Activated gamma-delta T cell (primary cell): ENCODE measurements around the gene SMAD4.

Source experiments
- DNase-seq: peaks from one replicate; lab custom pipeline; 2025; lab: John Stamatoyannopoulos, UW

SMAD4 gene

GRCh38 chr18:51021226-51021965, 8.6 kb upstream of the SMAD4 start:
- DNase-seq = no peak

GRCh38 chr18:51025512-51025911, 4.5 kb upstream of the SMAD4 start:
- DNase-seq = no peak

- DNase-seq = no peak
These were observed 1.7 kb upstream of the SMAD4 start for GRCh38 chr18:51028201-51028805.

GRCh38 chr18:51029378-51029693, 677 bp upstream of the SMAD4 start:
- DNase-seq = no peak

GRCh38 chr18:51030537-51031258, 685 bp downstream of the SMAD4 start:
- DNase-seq = peak; percentile 64

GRCh38 chr18:51032193-51032592, 2.2 kb downstream of the SMAD4 start:
- DNase-seq = no peak

GRCh38 chr18:51037230-51037629, 7.2 kb downstream of the SMAD4 start:
- no peak for DNase-seq

GRCh38 chr18:51038110-51038509, 8.1 kb downstream of the SMAD4 start:
- DNase-seq = no peak

- DNase-seq = no peak
These were observed 9.4 kb downstream of the SMAD4 start for GRCh38 chr18:51039138-51040112.

GRCh38 chr18:51041677-51042352, 11.8 kb downstream of the SMAD4 start:
- DNase-seq = no peak

- DNase-seq = no peak
These were observed 15.0 kb downstream of the SMAD4 start for GRCh38 chr18:51044928-51045585.

GRCh38 chr18:51048190-51048589, 18.2 kb downstream of the SMAD4 start:
- no peak for DNase-seq

- DNase-seq = no peak
These were observed 19.1 kb downstream of the SMAD4 start for GRCh38 chr18:51049137-51049536.

- DNase-seq = no peak
These were observed 21.2 kb downstream of the SMAD4 start for GRCh38 chr18:51051105-51051712.

- DNase-seq = no peak
These were observed 23.8 kb downstream of the SMAD4 start for GRCh38 chr18:51053814-51054213.

- DNase-seq = no peak
These were observed 24.8 kb downstream of the SMAD4 start for GRCh38 chr18:51054764-51055163.

GRCh38 chr18:51059969-51060368, 30.0 kb downstream of the SMAD4 start:
- DNase-seq = no peak

- DNase-seq = no peak
These were observed 34.2 kb downstream of the SMAD4 start for GRCh38 chr18:51064256-51064655.

- DNase-seq = no peak
These were observed 36.3 kb downstream of the SMAD4 start for GRCh38 chr18:51066273-51066672.

GRCh38 chr18:51068105-51068504, 38.1 kb downstream of the SMAD4 start:
- no peak for DNase-seq
